GM21619 (cell line): ENCODE measurements around the gene GIGYF2.

Experiments
- ATAC-seq: cut with Tn5 transposase; IDR thresholded peaks from one replicate; pipeline ENCODE4 v1.9.1; 2021; ENCODE audit not compliant: unreplicated experiment

The GIGYF2 gene

DNA sequence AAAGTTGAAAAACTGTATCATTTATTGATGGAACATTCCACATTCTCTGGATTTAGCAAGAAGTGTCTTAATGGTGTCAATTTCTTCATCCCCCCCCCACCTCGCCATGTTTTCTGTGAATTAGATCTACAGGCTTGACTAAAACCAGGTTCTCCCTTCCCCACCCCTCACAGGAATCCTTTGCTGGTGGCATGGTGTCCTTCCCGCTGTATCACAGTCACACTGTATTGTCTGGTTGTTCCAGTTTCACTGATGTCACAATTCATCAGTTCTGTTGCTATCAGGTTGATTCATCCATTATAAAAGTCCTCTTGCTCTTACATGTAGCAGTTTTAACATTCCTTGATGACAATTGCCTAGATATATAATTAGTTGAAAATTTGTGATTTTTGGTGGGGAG lies 166.9 kb downstream of the GIGYF2 start:
- no peak for ATAC-seq

DNA sequence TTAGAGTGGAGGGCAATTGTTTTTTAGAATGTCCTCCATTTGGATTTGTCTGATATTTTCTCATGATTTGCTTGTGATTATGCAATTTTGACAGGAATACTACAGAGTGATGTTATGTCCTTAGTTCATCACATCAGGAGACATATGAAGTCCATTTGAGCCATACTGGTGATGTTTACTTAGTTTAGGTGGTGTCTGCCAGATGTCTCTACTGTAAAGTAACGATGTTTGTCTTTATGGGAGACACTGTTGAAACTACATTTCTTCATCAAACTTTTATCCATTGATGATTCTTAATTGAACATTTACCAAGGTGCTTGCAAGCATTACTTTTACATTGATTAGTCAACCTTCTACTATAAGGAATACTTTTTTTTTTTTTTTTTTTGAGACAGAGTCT lies 168.0 kb downstream of the GIGYF2 start:
- ATAC-seq, result no peak

DNA sequence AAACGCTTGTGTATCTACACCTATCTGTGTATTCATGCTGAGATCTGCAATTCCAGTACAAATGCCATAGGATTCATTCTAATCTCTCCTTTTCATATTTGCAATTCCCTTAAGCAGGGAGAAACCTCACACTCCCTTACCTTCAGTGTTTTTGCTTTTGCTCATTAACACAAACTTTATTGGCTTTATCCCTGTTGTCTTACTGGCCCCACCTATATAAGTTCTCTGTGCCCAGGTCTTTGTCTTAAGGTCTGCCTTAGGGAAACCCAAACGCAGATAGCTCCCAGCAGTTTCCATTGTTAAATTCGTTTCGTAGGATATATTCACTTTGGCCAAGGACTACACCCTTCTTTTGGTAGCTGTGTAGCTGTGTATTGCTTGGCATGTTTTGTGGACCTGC lies 169.0 kb downstream of the GIGYF2 start:
- no peak for ATAC-seq

GRCh38 chr2:232869138-232870017 lies 172.2 kb downstream of the GIGYF2 start:
- no peak for ATAC-seq

DNA sequence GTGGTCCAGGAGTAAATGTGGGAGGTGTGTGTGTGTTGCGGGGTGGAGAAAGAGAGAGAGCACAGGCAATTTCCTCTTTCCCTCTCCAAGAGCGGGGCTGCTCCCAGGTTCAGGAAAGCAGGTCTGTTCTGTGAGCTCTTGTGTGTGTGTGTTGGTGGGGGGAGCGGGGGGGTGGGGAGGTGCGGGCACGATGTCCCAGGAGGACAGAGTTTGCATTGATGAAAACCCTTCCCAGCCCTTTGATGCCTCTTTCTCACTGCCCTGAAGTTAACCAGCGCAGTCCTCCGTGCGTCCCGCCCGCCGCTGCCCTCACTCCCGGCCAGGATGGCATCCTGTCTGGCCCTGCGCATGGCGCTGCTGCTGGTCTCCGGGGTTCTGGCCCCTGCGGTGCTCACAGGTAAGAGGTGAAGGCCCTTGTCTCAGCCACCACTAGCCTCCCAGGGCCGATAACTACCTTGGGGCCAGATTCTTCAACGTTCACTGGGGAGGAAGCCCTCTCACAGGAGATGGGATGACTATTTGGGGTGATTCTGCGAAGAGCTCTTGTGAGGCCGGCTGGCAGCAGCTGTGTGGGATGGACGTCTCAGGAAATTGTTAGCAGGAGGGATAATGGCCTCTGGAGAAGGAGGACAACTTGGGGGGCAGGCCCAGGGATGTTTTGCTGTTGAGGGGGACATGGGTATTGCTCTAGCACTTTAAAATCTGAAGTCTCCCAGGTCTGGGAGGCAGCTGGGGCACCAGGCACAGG lies 173.1 kb downstream of the GIGYF2 start, which contains the start of gene SNORC:
Gene SNORC (plus strand): TSS at position 247 of the 748 bp plus-strand sequence. CDS start 78 bp downstream, at position 325.
- no peak for ATAC-seq

- no peak for ATAC-seq
Measured at GRCh38 chr2:232870766-232871371, 173.7 kb downstream of the GIGYF2 start.

GRCh38 chr2:232871418-232871834 lies 174.3 kb downstream of the GIGYF2 start:
- no peak for ATAC-seq

DNA sequence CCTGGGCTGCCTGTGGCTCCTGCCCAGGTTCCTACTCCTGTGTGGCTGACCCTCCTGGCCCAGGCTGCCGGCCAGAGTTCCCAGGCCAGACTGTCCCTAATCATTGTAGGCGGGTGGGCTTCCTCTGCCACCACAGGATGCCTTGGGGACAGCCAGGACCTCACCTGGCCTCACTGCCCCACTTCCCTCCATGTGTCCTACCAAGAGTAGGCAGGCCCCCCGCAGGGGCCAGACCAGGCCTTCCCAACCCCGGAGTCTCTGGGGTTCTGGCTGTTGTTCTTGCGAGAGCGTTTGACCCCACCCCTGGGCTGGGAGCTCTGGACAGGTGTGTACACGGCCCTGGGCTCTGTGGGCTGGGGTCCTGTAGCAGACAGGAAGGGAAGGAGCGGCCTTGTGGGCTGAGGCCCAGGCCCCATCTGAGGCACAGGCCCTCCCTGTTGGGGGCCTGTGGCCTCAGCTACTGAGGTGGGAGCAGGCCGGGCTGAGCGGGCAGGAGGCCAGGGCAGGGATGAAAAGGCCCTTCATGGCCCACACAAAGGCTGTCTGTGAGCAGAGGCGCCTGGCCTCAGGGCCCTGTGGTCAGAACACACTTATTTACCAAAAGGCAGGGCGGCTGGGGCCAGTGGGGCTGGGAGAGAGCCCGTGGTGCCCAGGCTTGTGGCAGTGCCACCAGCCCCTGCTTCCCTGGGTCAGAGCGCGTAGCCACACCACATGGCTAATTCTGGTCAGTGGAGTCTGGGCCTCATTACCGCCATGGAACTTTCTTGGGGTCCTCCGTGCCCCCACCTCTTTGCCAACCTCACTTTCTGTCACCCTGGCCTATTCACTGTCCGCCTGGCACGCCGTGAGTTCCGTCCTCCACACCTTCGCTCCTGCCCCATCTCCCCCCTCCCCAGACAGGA lies 175.0 kb downstream of the GIGYF2 start:
- ATAC-seq, result no peak

- no peak for ATAC-seq
Measured at GRCh38 chr2:232872826-232873225, 175.7 kb downstream of the GIGYF2 start.

DNA sequence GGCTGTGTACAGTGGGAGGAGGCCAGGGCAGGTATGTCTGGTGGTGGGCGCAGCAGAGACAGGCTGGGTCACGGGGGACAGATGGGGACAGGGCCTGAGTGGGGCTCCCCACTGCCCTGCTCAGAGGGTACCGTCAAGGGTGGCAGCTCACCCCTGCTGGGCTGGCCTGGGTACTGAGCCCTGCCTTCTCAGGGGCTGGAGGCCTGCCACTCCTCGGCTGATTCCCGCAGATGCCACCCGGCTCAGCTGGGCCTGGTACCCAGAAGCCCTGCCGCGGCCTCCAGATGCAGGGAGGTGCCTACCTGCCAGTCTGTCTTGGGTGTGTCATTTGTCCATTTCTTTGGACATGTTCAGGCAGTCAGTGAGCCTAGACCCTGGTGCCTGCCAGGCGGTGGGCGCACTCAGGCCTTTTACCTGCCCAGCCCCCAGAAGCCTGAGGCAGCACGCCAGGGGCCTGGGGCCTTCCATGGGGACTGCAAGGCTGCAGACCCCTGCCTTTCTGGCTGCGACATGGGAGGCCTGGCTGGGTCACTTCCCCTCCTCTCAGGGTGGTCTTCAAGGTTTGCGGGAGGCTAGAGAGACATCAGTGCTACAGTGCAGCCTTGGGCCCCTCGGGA lies 176.3 kb downstream of the GIGYF2 start:
- ATAC-seq, result no peak

DNA sequence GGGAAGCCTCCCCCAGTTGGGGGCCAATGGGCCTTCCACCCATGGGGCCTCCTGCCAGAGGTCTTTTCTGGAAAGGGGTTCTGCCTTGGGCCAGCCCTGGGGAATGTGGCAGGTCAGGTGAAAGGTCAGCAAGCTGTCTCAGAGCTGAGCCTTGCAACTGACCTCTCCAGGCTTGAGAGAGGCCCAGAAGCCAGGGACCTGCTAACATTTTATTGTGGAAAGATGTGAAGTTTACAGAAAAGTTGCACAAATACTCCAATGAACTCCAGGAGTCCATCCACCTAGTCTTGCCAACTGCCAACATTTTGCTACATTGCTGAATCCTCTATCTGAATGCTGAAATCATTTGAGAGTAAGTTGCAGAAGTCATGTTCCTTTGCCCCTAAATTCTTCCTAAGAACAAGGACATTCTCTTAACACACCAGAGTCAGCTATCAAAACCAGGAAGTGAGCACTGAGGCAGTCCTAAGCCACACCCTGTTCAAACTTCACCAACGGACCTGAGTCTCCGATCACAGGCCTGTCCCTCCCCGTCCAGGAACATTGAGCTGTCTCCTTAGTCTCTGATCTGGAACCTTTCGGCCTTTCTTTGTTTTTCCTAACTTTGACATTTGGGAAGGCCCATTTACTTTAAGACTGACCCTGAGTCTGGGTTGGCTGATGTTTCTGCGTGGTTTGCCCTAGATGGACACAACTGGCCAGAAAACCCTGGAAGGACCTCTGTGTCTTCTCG lies 176.9 kb downstream of the GIGYF2 start:
- ATAC-seq, result no peak

DNA sequence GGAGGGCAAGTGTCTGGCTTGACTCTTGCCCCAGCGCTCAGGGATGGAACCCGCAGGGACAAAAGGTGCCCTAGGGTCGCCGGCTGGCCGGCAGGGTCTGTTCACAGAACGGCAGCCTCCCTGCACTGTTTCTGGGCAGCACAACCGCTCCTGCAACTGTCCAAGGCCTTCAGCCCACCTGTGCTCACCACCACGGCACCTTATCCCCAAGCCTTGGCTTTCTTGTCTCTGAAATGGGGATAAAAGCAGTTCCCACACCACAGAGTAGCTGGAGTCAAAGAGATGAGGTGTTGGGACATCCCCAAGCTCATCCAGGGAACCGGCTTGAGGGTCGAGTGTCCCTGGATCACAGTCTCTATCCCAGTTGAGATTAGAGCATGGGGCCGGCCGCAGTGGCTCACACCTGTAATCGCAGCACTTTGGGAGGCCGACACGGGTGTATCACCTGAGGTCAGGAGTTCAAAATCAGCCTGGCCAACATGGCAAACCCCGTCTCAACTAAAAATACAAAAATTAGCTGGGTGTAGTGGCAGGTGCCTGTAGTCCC lies 177.6 kb downstream of the GIGYF2 start:
- ATAC-seq, result no peak

DNA sequence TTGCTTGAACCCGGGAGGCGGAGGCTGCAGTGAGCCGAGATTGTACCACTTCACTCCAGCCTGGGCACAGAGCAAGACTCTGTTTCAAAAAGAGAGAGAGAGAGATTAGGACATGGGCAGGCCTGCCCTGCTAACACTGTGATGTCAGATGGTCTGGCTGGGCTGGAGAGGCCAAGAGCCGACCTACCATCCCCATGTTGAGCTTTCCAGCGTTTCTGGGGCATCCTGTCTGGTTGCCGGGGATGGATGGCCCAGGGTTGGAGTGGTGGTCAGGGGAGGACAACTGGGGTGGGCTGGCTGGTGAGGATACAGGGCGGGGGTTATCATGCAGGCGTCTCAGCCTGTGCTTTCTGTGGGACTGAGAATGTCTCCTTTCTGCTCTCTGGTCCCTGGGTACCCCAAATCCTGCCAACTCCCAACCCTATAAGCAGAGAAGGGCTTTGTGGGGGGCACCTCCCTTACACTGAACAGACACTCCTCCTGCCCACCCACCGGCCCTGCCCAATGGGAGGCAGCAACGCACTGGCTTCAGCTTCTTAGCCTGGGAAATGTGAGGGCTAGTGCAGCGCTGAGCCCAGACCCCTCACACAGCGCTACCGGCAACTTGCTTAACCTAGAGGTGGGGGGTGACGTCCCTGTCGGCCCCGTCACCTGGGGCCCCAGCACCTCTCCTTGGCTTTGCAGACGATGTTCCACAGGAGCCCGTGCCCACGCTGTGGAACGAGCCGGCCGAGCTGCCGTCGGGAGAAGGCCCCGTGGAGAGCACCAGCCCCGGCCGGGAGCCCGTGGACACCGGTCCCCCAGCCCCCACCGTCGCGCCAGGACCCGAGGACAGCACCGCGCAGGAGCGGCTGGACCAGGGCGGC lies 178.4 kb downstream of the GIGYF2 start:
- no peak for ATAC-seq

DNA sequence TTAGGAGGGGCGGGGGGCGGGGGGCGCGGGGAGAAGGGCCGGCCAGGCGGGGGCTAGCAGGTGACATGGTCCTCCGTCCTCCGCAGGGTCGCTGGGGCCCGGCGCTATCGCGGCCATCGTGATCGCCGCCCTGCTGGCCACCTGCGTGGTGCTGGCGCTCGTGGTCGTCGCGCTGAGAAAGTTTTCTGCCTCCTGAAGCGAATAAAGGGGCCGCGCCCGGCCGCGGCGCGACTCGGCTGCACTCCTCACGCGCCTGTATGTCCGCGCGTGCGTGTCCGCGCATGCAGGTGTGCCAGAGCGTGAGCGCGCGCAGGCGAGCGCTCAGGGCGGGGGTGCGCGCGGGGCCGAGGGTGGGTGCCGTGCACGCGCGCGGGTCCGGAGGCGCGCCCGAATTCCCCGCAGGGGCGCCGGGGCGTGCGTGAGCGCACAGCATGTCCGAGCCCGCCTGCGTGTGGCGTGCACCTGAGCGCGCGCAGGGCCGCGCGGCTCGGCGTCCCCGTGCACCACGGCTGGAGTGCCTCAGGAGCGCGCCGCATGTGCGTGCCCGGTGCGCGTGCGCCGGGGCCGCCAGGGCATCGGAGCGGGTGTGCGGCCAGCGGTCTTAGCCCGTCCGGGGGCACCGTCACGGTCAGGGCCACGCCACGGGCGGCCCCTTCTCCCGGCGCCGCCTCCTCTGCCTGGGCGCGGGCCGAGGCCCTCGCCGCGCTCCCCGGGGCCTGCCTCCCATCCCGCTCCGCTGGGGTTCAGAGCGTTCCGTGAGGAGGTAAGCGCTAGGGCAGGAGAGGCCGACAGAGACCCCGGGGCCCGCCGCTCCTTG lies 179.2 kb downstream of the GIGYF2 start:
- peak; percentile 46 for ATAC-seq

DNA sequence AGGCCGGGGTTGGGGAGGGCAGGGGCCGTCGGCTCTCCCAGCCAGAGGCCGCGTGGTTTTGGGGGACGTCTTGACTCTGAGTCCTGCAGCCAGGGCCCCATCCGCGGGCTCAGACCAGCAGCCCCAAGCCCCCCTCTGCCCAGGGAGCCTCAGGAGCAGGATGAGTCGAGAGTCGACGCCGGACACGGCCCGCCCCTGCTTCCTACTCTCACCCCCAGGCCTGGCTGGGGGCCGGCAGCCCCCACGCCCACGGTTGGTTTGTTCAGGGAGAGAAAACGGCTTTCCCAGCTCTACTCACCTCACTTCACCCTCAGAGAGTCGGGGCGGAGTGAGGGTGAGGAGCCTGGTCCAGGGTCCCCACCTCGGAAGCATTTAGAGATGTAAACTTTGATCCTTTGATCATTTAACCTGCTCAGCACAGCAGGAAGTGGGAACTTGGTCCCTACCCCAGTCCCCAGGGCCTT lies 179.9 kb downstream of the GIGYF2 start:
- no peak for ATAC-seq

- no peak for ATAC-seq
Measured at GRCh38 chr2:232877940-232878511, 180.9 kb downstream of the GIGYF2 start.
